IMR-90 (cell line): ENCODE results near the gene POLR2J. TPM values are rescaled to one million over a fixed set of nuclear protein-coding genes. Genes with fewer than 3 reads are reported as not detected.

Source experiments
- ATAC-seq: fragments of 200-7000 bp; cut with Tn5 transposase; 2 replicates; pipeline ENCODE4 v1.9.1; 2020; ENCODE audit warnings: low read depth, mild to moderate bottlenecking, moderate library complexity
- BruUV-seq: library from RNA; stranded (reverse); fragments of 400-500 nt; replicated peaks from 2 replicates; lab custom pipeline; 2021; lab: Mats Ljungman, UMichigan
- CTCF ChIA-PET: fragments of 300-600 bp; formaldehyde crosslinking; extraction: SDS; loops from one replicate; lab custom pipeline; 2021; ENCODE audit warnings: antibody characterized with exemption; lab: Yijun Ruan, JAX
- POLR2A ChIA-PET: fragments of 300-600 bp; sonication (Branson Sonifier 250); formaldehyde crosslinking; loops from one replicate; lab custom pipeline; 2022; ENCODE audit warnings: antibody characterized with exemption; ENCODE audit not compliant: unreplicated experiment; lab: Charles Lee
- DNase-seq: peaks from one replicate; pipeline ENCODE4 v3.0.0; 2013
- H2AFZ ChIP-seq: replicated peaks from 2 replicates; pipeline ENCODE3; 2013; ENCODE audit warnings: low read length, mild to moderate bottlenecking; ENCODE audit not compliant: poor library complexity
- H2AK5ac ChIP-seq: 2 replicates; pipeline ENCODE4 v1.6.1; 2013; ENCODE audit warnings: low read depth, low read length, inconsistent platforms
- H2AK9ac ChIP-seq: replicated peaks from 2 replicates; pipeline ENCODE3; 2013; ENCODE audit warnings: mild to moderate bottlenecking, low read depth, low read length, moderate library complexity; ENCODE audit not compliant: poor library complexity
- H2BK120ac ChIP-seq: 2 replicates; pipeline ENCODE4 v1.6.1; 2013; ENCODE audit warnings: low read depth, low read length, inconsistent platforms
- H2BK15ac ChIP-seq: 3 replicates; pipeline ENCODE4 v1.6.1; 2013; ENCODE audit warnings: low read depth, low read length, inconsistent platforms
- H2BK20ac ChIP-seq: 2 replicates; pipeline ENCODE4 v1.6.1; 2013; ENCODE audit warnings: low read depth, mild to moderate bottlenecking, inconsistent platforms, low read length, moderate library complexity
- H2BK5ac ChIP-seq: 2 replicates; pipeline ENCODE4 v1.6.1; 2013; ENCODE audit warnings: mild to moderate bottlenecking, low read depth, low read length, inconsistent platforms; ENCODE audit not compliant: poor library complexity, severe bottlenecking
- H3K14ac ChIP-seq: replicated peaks from 2 replicates; pipeline ENCODE4 v1.6.1; 2013; ENCODE audit warnings: low read depth, low read length, inconsistent platforms
- H3K18ac ChIP-seq: 2 replicates; pipeline ENCODE4 v1.6.1; 2013; ENCODE audit warnings: low read depth, low read length, control low read depth
- H3K23ac ChIP-seq: 2 replicates; pipeline ENCODE4 v1.6.1; 2013; ENCODE audit warnings: low read depth, low read length, inconsistent platforms
- H3K27ac ChIP-seq: 2 replicates; pipeline ENCODE4 v1.5.1; 2013; ENCODE audit warnings: mild to moderate bottlenecking, control low read depth, low read length; ENCODE audit not compliant: insufficient read depth
- H3K27me3 ChIP-seq: 2 replicates; pipeline ENCODE4 v1.6.1; 2013; ENCODE audit warnings: low read length; ENCODE audit not compliant: control insufficient read depth, insufficient read depth
- H3K36me3 ChIP-seq: 2 replicates; pipeline ENCODE4 v1.6.1; 2013; ENCODE audit warnings: low read length, mixed read lengths; ENCODE audit not compliant: control insufficient read depth, insufficient read depth
- H3K4ac ChIP-seq: 2 replicates; pipeline ENCODE4 v1.6.1; 2013; ENCODE audit warnings: low read depth, low read length, inconsistent platforms
- H3K4me1 ChIP-seq: 2 replicates; pipeline ENCODE4 v1.6.1; 2013; ENCODE audit warnings: low read length, mixed read lengths; ENCODE audit not compliant: control insufficient read depth, insufficient read depth
- H3K4me2 ChIP-seq: 2 replicates; pipeline ENCODE4 v1.6.1; 2013; ENCODE audit warnings: low read depth, mild to moderate bottlenecking, control low read depth, low read length, moderate library complexity
- H3K4me3 ChIP-seq: 2 replicates; pipeline ENCODE4 v1.5.1; 2013; ENCODE audit warnings: low read depth, mild to moderate bottlenecking, control low read depth, low read length, moderate library complexity; ENCODE audit not compliant: insufficient read depth
- H3K56ac ChIP-seq: 2 replicates; pipeline ENCODE4 v1.6.1; 2013; ENCODE audit warnings: low read length, inconsistent platforms; ENCODE audit not compliant: insufficient read depth; ENCODE audit errors: extremely low read depth
- H3K79me1 ChIP-seq, 2 experiments: 2 replicates each; pipeline ENCODE4 v1.6.1; 2013; ENCODE audit warnings: low read length in 2 of 2, inconsistent platforms in 1 of 2, low read depth in 1 of 2
- H3K9ac ChIP-seq: 2 replicates; pipeline ENCODE4 v1.6.1; 2013; ENCODE audit warnings: low read depth, low read length, control low read depth
- H3K9me1 ChIP-seq: 2 replicates; pipeline ENCODE4 v1.6.1; 2013; ENCODE audit warnings: low read length, inconsistent platforms; ENCODE audit not compliant: insufficient read depth
- H3K9me3 ChIP-seq: 2 replicates; pipeline ENCODE4 v1.6.1; 2013; ENCODE audit warnings: low read length; ENCODE audit not compliant: control insufficient read depth, insufficient read depth
- H4K20me1 ChIP-seq: 2 replicates; pipeline ENCODE4 v1.6.1; 2013; ENCODE audit warnings: low read length, inconsistent platforms; ENCODE audit not compliant: insufficient read depth
- H4K5ac ChIP-seq: 2 replicates; pipeline ENCODE4 v1.6.1; 2013; ENCODE audit warnings: mild to moderate bottlenecking, low read depth, low read length, control low read depth
- H4K8ac ChIP-seq, 2 experiments: 2 replicates each; pipeline ENCODE4 v1.6.1; 2013; ENCODE audit warnings: low read depth in 2 of 2, low read length in 2 of 2, control low read depth in 1 of 2, inconsistent platforms in 1 of 2
- H4K91ac ChIP-seq: 2 replicates; pipeline ENCODE4 v1.6.1; 2013; ENCODE audit warnings: low read depth, low read length, inconsistent platforms; ENCODE audit not compliant: insufficient read depth
- BHLHE40 ChIP-seq: fragments of 150-350 bp; IDR thresholded peaks from 2 replicates; pipeline ENCODE4 v1.6.1; 2016; ENCODE audit warnings: mild to moderate bottlenecking, low read depth, low read length
- CEBPB ChIP-seq: IDR thresholded peaks from 2 replicates; pipeline ENCODE4 v1.6.1; 2012; ENCODE audit warnings: low read depth, low read length, improper control_type of control experiment
- CHD1 ChIP-seq: IDR thresholded peaks from 2 replicates; pipeline ENCODE4 v1.6.1; 2012; ENCODE audit warnings: low read depth, low read length, improper control_type of control experiment
- CTCF ChIP-seq: conservative IDR thresholded peaks from 2 replicates; pipeline ENCODE4 v1.5.1; 2012; ENCODE audit warnings: mild to moderate bottlenecking, low read depth, low read length, improper control_type of control experiment
- FOS ChIP-seq: fragments of 150-350 bp; IDR thresholded peaks from 2 replicates; pipeline ENCODE4 v1.6.1; 2016; ENCODE audit warnings: low read depth, low read length
- MAFK ChIP-seq: IDR thresholded peaks from 2 replicates; pipeline ENCODE4 v1.6.1; 2012; ENCODE audit warnings: low read depth, low read length, improper control_type of control experiment
- MAZ ChIP-seq: IDR thresholded peaks from 2 replicates; pipeline ENCODE4 v1.6.1; 2012; ENCODE audit warnings: low read depth, mild to moderate bottlenecking, low read length, improper control_type of control experiment, moderate library complexity, borderline replicate concordance
- NFE2L2 ChIP-seq: fragments of 150-350 bp; IDR thresholded peaks from 2 replicates; pipeline ENCODE4 v1.6.1; 2016; ENCODE audit warnings: low read depth, mild to moderate bottlenecking, low read length
- POLR2A ChIP-seq: IDR thresholded peaks from 2 replicates; pipeline ENCODE4 v1.6.1; 2012; ENCODE audit warnings: mild to moderate bottlenecking, low read depth, low read length
- RCOR1 ChIP-seq: IDR thresholded peaks from 2 replicates; pipeline ENCODE4 v1.6.1; 2012; ENCODE audit warnings: mild to moderate bottlenecking, low read length, improper control_type of control experiment; ENCODE audit not compliant: insufficient replicate concordance
- RFX5 ChIP-seq: IDR thresholded peaks from 2 replicates; pipeline ENCODE4 v1.8.0; 2012; ENCODE audit warnings: low read depth, mild to moderate bottlenecking, low read length, moderate library complexity
- SMC3 ChIP-seq: fragments of 150-350 bp; IDR thresholded peaks from 2 replicates; pipeline ENCODE4 v1.6.1; 2016; ENCODE audit warnings: low read depth, mild to moderate bottlenecking, antibody characterized with exemption, low read length, moderate library complexity
- USF2 ChIP-seq: fragments of 150-350 bp; IDR thresholded peaks from 2 replicates; pipeline ENCODE4 v1.6.1; 2017; ENCODE audit warnings: mild to moderate bottlenecking, antibody characterized with exemption, low read length, low read depth
- WGBS, 2 experiments: methylation state at CpG; one replicate each; pipeline versions ENCODE4 v1.1.5 to v1.1.7; 2013; ENCODE audit warnings: missing lambda C conversion rate in 2 of 2; ENCODE audit not compliant: insufficient read length in 1 of 2; ENCODE audit errors: extremely low coverage in 2 of 2; 5-methylcytosine and 5-hydroxymethylcytosine counted together
- dilution Hi-C: fragments of 300-500 bp; cut with HindIII; formaldehyde crosslinking; loops from one replicate; pipeline ENCODE4 v1.14.3; 2018; ENCODE audit warnings: low sequenced_read_pairs; ENCODE audit not compliant: unreplicated experiment
- in situ Hi-C: fragments of 300-500 bp; cut with MboI; formaldehyde crosslinking; loops from 3 replicates; pipeline ENCODE4 v1.14.3; 2019; ENCODE audit warnings: low sequenced_read_pairs, inconsistent platforms, mixed read lengths
- intact Hi-C: fragments of 100-400 bp; cut with micrococcal nuclease; formaldehyde crosslinking; loops from 2 replicates; pipeline ENCODE4 v1.10.0; 2022
- polyA plus RNA-seq, 3 experiments: library from polyadenylated mRNA; depleted of rRNA; stranded (reverse); fragments of >200 nt; gene quantifications; 2 replicates each; pipeline ENCODE4 v1.2.3, GENCODE V29; 2012; ENCODE audit warnings: low replicate concordance in 1 of 3
- total RNA-seq: library from RNA; depleted of rRNA; stranded (reverse); fragments of >200 nt; gene quantifications from 2 replicates; pipeline ENCODE4 v1.2.3, GENCODE V29; 2012
- TF ChIP-seq, protein P1 (sequence below): fragments of 150-350 bp; IDR thresholded peaks from 2 replicates; pipeline ENCODE4 v1.6.1; 2016; ENCODE audit warnings: low read depth, mild to moderate bottlenecking, low read length, moderate library complexity, borderline replicate concordance

The POLR2J gene
- total and polyA plus RNA-seq, 2 of the 4 experiments (the other 2 are of a cell fraction), result 20.8 to 92.6 TPM

DNA sequence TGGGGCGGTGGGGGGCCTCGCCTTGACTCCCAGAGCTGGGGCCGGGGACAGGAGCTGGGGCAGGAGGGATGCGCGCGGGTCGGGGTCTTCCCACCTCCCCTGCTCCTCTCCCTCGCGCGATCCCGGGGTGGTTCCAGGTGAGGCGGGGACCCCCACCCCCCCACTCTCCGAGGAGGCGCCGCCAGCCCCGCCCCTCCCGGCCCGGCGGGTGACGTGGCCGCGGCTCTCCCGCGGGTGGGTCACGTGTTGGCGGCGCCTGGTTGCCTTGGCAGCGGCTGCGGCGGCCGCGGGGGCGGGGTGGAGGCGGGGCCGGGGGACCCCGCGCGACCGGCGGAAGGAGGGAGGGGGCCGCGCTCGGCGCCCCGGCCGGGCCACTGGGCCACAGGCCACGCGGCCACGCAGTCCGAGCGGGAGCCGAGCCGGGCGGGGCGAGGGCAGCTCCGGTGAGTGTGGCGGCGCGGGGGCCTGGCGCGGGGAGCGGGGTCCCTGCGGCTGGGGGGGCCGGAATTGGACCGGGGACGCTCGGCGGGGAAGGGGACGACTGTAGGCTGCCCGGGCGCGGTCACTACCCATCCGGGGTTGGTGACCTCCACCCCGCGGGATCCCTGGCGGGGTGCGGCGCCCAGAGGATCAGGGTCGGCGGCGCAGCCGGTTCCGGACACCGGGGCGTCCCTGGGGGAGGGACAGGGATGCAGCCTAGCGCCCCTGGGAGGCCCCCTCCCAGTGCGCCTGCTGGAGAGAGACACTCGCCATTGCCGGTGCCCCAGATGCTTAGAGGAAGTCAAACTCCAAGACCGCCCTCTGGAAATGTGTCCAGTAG lies 45.3 kb downstream of the POLR2J start, which contains the start of gene ORAI2:
TSS of gene ORAI2 (plus strand) at position 357 of the 820 bp plus-strand sequence. CDS start 5,382 bp downstream, outside the sequence.
- peak within 1 kb of the TSS; percentile 60 for H2BK5ac ChIP-seq
- H4K5ac ChIP-seq, result peak within 1 kb of the TSS; percentile 92
- H3K4me1 ChIP-seq, result peaks cover 4% of the 10 kb centered on the region; the same call in 1 of the 2 replicates
- dilution Hi-C loops (no loop called here), intact Hi-C loops (no loop called here), in situ Hi-C loops (no loop called here)
- H2AK9ac ChIP-seq, result peak within 1 kb of the TSS; percentile 92
- peaks cover 3% of the 10 kb centered on the region; the same call in 1 of the 2 replicates for H3K36me3 ChIP-seq
- H3K9ac ChIP-seq, result peak within 1 kb of the TSS; percentile 73
- peak within 1 kb of the TSS; percentile 49 for H4K91ac ChIP-seq
- peak within 1 kb of the TSS; percentile 81 to 93; a peak in 3 of 4 replicates for H4K8ac ChIP-seq
- WGBS, 2 experiments, result 0% methylated on average over 20 of the region's 90 CpGs; no CpG with 5 or more reads in 1 of the 2 experiments
- H4K20me1 ChIP-seq, result no peaks in the 10 kb centered on the region
- H3K27ac ChIP-seq, result peak within 1 kb of the TSS; percentile 64
- 0 out of 2 replicates have a peak within 1 kb of the TSS, but pooled peaks have one; percentile 14 for H2BK20ac ChIP-seq
- H3K4me3 ChIP-seq, result peak within 1 kb of the TSS; percentile 85
- peak within 1 kb of the TSS; percentile 87 for H3K4ac ChIP-seq
- H2AK5ac ChIP-seq, result peak within 1 kb of the TSS; percentile 83
- peak within 1 kb of the TSS; percentile 61 for H3K14ac ChIP-seq
- DNase-seq (peak; percentile 59), ATAC-seq (peak; percentile 85)
- CTCF ChIA-PET, result no interaction called here
- H3K79me1 ChIP-seq, result peaks cover 6 to 30% of the 10 kb centered on the region in 2 experiments; a peak in 3 of 4 replicates
- H2BK120ac ChIP-seq, result peak within 1 kb of the TSS; percentile 61; the same call in 1 of the 2 replicates
- no TSS peak for BruUV-seq
- peak within 1 kb of the TSS; percentile 96 for H2AFZ ChIP-seq
- H3K56ac ChIP-seq, result peak within 1 kb of the TSS; percentile 54; the same call in 1 of the 2 replicates
- peaks cover 6% of the 10 kb centered on the region for H3K9me1 ChIP-seq
- H3K23ac ChIP-seq, result peak within 1 kb of the TSS; percentile 52
- no peak within 1 kb of the TSS; the same call in 2 of the 3 replicates for H2BK15ac ChIP-seq
- H3K4me2 ChIP-seq, result peak within 1 kb of the TSS; percentile 80
- no peaks in the 10 kb centered on the region for H3K9me3 ChIP-seq
- POLR2A ChIA-PET, result no interaction called here
- peak within 1 kb of the TSS; percentile 88 for H3K18ac ChIP-seq
- H3K27me3 ChIP-seq, result no peaks in the 10 kb centered on the region
- TF ChIP-seq BHLHE40 (peak; percentile 70), CTCF (no peak), MAZ (peak; percentile 89), RFX5 (no peak), USF2 (peak; percentile 95), POLR2A (peak; percentile 53), CHD1 (no peak), SMC3 (no peak), RCOR1 (no peak), CEBPB (no peak), NFE2L2 (no peak), MAFK (no peak), FOS (no peak)
- TF ChIP-seq, protein P1, sequence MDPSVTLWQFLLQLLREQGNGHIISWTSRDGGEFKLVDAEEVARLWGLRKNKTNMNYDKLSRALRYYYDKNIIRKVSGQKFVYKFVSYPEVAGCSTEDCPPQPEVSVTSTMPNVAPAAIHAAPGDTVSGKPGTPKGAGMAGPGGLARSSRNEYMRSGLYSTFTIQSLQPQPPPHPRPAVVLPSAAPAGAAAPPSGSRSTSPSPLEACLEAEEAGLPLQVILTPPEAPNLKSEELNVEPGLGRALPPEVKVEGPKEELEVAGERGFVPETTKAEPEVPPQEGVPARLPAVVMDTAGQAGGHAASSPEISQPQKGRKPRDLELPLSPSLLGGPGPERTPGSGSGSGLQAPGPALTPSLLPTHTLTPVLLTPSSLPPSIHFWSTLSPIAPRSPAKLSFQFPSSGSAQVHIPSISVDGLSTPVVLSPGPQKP, result no peak
